Loucy (cell line): Measurements from ENCODE around the gene PON2.

Source experiments
- CTCF ChIP-seq: fragments of 200-600 bp; sonication (generic); conservative IDR thresholded peaks from 2 replicates; pipeline ENCODE4 v1.5.1; 2014; ENCODE audit warnings: mild to moderate bottlenecking, antibody characterized with exemption, low read length
- EZH2phosphoT487 ChIP-seq: fragments of 200-600 bp; IDR thresholded peaks from 2 replicates; pipeline ENCODE4 v1.6.1; 2018; ENCODE audit warnings: antibody characterized with exemption, mild to moderate bottlenecking, moderate library complexity, borderline replicate concordance

- no peak for TF ChIP-seq CTCF
- no peak for TF ChIP-seq EZH2phosphoT487
Observed at GRCh38 chr7:95405208-95405607, 29.6 kb downstream of the PON2 start.
